Effector memory CD8-positive, alpha-beta T cell (primary cell): ENCODE measurements around the gene PPP5C.
"Not testable (repeated sequence)": the region's sequence is repeated elsewhere in the genome, so short reads cannot be mapped to it uniquely, and the experiment has no call there.

Experiments used
- ATAC-seq: fragments of 150-1000 bp; cut with Tn5 transposase; replicated peaks from 2 replicates; pipeline ENCODE4 v1.10.0; 2021; ENCODE audit warnings: mild to moderate bottlenecking, moderate library complexity
- DNase-seq, 3 experiments: peaks; one replicate each; pipeline ENCODE4 v3.0.0; 2021
- H3K27ac Mint-ChIP-seq, 2 donors: one replicate each; pipeline ENCODE4 v1.8.0; 2022; ENCODE audit warnings: mild to moderate bottlenecking in 2 of 2, mixed read lengths in 2 of 2, moderate library complexity in 2 of 2
- H3K27me3 Mint-ChIP-seq, 2 donors: one replicate each; pipeline ENCODE4 v1.8.0; 2022; ENCODE audit warnings: mixed read lengths in 2 of 2
- H3K36me3 Mint-ChIP-seq: one replicate; pipeline ENCODE4 v1.8.0; 2022; ENCODE audit warnings: mild to moderate bottlenecking, moderate library complexity, mixed read lengths; ENCODE audit not compliant: insufficient read depth
- H3K4me1 Mint-ChIP-seq, 2 donors: one replicate each; pipeline ENCODE4 v1.8.0; 2022; ENCODE audit warnings: low read depth in 2 of 2, mixed read lengths in 2 of 2
- H3K4me3 Mint-ChIP-seq, 2 donors: one replicate each; pipeline ENCODE4 v1.8.0; 2022; ENCODE audit warnings: mild to moderate bottlenecking in 2 of 2, mixed read lengths in 2 of 2, moderate library complexity in 2 of 2
- H3K9me3 Mint-ChIP-seq, 2 donors: one replicate each; pipeline ENCODE4 v1.8.0; 2022; ENCODE audit warnings: mixed read lengths in 2 of 2

The PPP5C gene

GRCh38 chr19:46415804-46416709 lies 69.2 kb downstream of the PPP5C start:
- not testable (repeated sequence) for DNase-seq, H3K36me3 Mint-ChIP-seq, H3K4me3 Mint-ChIP-seq, H3K4me1 Mint-ChIP-seq, H3K9me3 Mint-ChIP-seq, H3K27ac Mint-ChIP-seq
- peak; percentile 27 for ATAC-seq
- peaks cover 44 to 92% of the 10 kb centered on the region in 2 donors for H3K27me3 Mint-ChIP-seq

DNA sequence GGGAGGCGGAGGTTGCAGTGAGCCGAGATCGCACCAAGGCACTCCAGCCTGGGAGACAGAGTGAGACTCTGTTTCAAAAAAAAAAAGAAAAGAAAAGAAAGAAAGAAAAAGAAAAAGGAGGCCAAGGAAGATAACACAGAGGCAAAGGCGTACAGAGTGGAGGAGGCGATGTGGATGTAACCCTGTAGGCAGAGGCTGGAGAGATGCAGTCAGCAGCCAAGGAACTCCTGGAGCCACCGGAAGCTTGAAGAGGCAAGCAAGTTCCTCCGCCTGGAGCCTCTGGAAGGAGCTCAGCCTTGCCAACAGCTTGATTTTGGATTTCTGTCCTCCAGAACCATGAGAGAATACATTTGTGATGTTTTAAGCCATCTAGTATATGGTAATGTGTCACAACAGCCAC lies 73.2 kb downstream of the PPP5C start:
- Mint-ChIP-seq H3K27me3 (peaks cover 41 to 85% of the 10 kb centered on the region in 2 donors), H3K4me1 (peaks cover 4% of the 10 kb centered on the region in 2 donors)

GRCh38 chr19:46422344-46422743 lies 75.5 kb downstream of the PPP5C start:
- peaks cover 12 to 13% of the 10 kb centered on the region in 2 donors for H3K4me1 Mint-ChIP-seq
- no peaks in the 10 kb centered on the region for H3K9me3 Mint-ChIP-seq
- DNase-seq (no peak), ATAC-seq (no peak)
- no peak overlapping the region for H3K4me3 Mint-ChIP-seq
- peaks cover 46 to 86% of the 10 kb centered on the region in 2 donors for H3K27me3 Mint-ChIP-seq
- H3K36me3 Mint-ChIP-seq, result peaks cover 6% of the 10 kb centered on the region
- no peak overlapping the region for H3K27ac Mint-ChIP-seq

More for the DNA sequence above, 73.2 kb downstream of the PPP5C start:
- no peaks in the 10 kb centered on the region for H3K9me3 Mint-ChIP-seq
- no peaks in the 10 kb centered on the region for H3K36me3 Mint-ChIP-seq
- H3K27ac Mint-ChIP-seq, result no peak overlapping the region
- no peak for DNase-seq
- no peak for ATAC-seq
- no peak overlapping the region for H3K4me3 Mint-ChIP-seq

- ATAC-seq (no peak), DNase-seq (no peak)
- Mint-ChIP-seq H3K36me3 (peaks cover 6% of the 10 kb centered on the region), H3K27me3 (peaks cover 54 to 91% of the 10 kb centered on the region in 2 donors), H3K4me1 (peaks cover 14 to 21% of the 10 kb centered on the region in 2 donors), H3K9me3 (no peaks in the 10 kb centered on the region), H3K27ac (no peak overlapping the region), H3K4me3 (no peak overlapping the region)
Measured at GRCh38 chr19:46423188-46423587, 76.3 kb downstream of the PPP5C start.

GRCh38 chr19:46426035-46426505 lies 79.2 kb downstream of the PPP5C start:
- Mint-ChIP-seq H3K4me3 (peak overlapping the region; percentile 43 to 44), H3K27ac (no peak overlapping the region)
- ATAC-seq, result no peak

GRCh38 chr19:46426506-46427162 lies 79.7 kb downstream of the PPP5C start:
- peak overlapping the region; percentile 43 to 44 for H3K4me3 Mint-ChIP-seq
- H3K27me3 Mint-ChIP-seq, result peaks cover 76 to 96% of the 10 kb centered on the region in 2 donors
- DNase-seq, result no peak
- no peaks in the 10 kb centered on the region for H3K9me3 Mint-ChIP-seq
- ATAC-seq, result peak; percentile 41
- peaks cover 24 to 31% of the 10 kb centered on the region in 2 donors for H3K4me1 Mint-ChIP-seq
- no peak overlapping the region for H3K27ac Mint-ChIP-seq
- peaks cover 16% of the 10 kb centered on the region for H3K36me3 Mint-ChIP-seq

More at GRCh38 chr19:46426035-46426505, 79.2 kb downstream of the PPP5C start:
- no peak for DNase-seq
- Mint-ChIP-seq H3K4me1 (peaks cover 24 to 31% of the 10 kb centered on the region in 2 donors), H3K9me3 (no peaks in the 10 kb centered on the region), H3K36me3 (peaks cover 16% of the 10 kb centered on the region), H3K27me3 (peaks cover 71 to 94% of the 10 kb centered on the region in 2 donors)

GRCh38 chr19:46427518-46428045 lies 80.7 kb downstream of the PPP5C start:
- Mint-ChIP-seq H3K27me3 (peaks cover 73 to 96% of the 10 kb centered on the region in 2 donors), H3K4me1 (peaks cover 24 to 31% of the 10 kb centered on the region in 2 donors), H3K27ac (no peak overlapping the region), H3K36me3 (peaks cover 16% of the 10 kb centered on the region), H3K4me3 (peak overlapping the region; percentile 35 to 81), H3K9me3 (no peaks in the 10 kb centered on the region)
- ATAC-seq (no peak), DNase-seq (no peak)

DNA sequence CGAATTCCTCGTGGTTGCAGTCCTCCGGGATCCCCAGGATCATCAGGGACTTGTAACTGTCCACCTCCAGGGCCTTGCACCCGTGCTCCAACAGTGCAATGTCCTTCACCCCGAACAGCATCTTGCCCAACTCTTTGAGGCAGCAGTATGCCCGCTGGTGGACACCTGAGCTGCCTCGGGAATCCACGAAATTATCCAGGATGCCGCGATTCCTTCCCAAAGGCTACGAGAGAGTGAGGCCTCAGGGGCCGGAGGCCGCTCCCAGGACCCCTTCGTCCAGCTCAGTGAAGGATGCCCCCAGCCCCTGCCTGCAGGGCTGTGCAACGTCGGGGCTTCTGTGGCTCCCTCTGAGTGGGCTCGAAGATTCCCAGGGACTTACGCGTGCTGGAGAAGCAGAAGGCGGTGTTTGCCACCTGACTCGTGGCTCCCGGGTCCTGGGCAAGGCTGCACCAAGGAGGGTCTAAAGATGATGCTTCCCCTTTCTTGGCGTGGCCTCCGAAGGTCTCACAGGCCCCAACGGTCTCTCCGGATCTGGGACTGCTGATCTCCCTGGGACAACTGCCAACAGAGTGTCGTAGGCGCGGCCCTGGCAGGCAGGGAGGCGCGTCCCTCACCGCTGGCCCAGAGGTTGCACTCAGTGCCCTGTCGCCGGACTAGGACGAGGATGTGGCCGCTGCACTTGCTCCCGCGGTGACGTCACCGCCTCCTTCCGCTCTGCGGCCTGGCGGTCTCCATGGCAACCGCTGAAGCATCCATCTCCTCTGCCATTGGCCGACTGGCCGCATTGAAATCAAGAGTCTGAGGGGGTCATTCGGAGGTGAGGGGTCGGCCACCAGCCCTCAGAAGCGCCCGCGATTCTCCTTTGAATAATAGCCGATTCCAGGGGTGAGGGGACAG lies 81.6 kb downstream of the PPP5C start, which contains the start of gene PNMA8C:
Gene PNMA8C (minus strand): TSS at position 698 of the 897 bp plus-strand sequence. CDS start 577 bp downstream, at position 121.
- Mint-ChIP-seq H3K4me1 (peaks cover 24 to 31% of the 10 kb centered on the region in 2 donors), H3K9me3 (no peaks in the 10 kb centered on the region), H3K27ac (peak within 1 kb of the TSS; percentile 75 to 90), H3K27me3 (peaks cover 66 to 90% of the 10 kb centered on the region in 2 donors), H3K36me3 (peaks cover 16% of the 10 kb centered on the region), H3K4me3 (peak within 1 kb of the TSS; percentile 79 to 81)
- ATAC-seq, result peak; percentile 83
- peak; percentile 36 to 44 (median 42) for DNase-seq

DNA sequence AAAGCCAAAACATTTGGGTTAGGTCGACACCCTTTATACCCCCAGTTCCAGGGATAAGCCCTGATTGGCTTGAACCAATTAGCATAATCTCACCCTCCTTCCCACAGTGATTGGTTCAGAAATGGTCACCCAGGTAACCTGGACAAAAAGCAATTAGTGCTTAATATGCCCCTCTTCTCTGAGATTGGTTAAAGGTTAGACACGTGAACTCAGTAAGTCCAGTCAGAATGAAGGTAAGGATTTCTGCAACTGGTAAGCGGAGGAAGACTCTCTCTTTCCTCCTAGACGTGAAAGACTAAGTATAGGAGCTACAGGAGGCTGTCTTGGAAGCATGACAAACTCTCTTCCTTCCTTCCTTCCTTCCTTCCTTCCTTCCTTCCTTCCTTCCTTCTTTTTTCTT lies 83.1 kb downstream of the PPP5C start:
- Mint-ChIP-seq H3K4me3 (peak overlapping the region in 1 of 2 donors; percentile 79), H3K36me3 (peaks cover 16% of the 10 kb centered on the region), H3K4me1 (peaks cover 24 to 31% of the 10 kb centered on the region in 2 donors), H3K9me3 (no peaks in the 10 kb centered on the region), H3K27me3 (peaks cover 71 to 92% of the 10 kb centered on the region in 2 donors), H3K27ac (no peak overlapping the region)
- ATAC-seq (no peak), DNase-seq (no peak)

- ATAC-seq (no peak), DNase-seq (no peak)
- Mint-ChIP-seq H3K4me3 (no peak overlapping the region), H3K4me1 (peaks cover 17 to 24% of the 10 kb centered on the region in 2 donors), H3K9me3 (no peaks in the 10 kb centered on the region), H3K27ac (no peak overlapping the region), H3K27me3 (peaks cover 64 to 79% of the 10 kb centered on the region in 2 donors), H3K36me3 (peaks cover 12% of the 10 kb centered on the region)
Measured at GRCh38 chr19:46431824-46432223, 84.9 kb downstream of the PPP5C start.

DNA sequence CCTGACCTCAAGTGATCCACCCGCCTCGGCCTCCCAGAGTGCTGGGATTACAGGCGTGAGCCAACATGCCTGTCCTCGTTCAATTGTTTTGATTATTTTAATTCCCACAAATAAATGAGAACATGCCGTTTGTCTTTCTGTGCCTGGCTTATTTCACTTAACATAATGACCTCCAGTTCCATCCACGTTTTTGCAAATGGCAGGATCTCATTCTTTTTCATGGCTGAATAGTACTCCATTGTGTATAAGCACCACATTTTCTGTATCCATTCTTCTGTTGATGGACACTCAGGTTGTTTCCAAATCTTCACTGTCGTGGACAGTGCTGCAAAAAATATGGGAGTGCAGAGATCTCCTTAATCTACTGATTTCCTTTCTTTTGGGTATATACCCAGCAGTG lies 86.6 kb downstream of the PPP5C start:
- ATAC-seq, DNase-seq, H3K27ac Mint-ChIP-seq, H3K9me3 Mint-ChIP-seq, H3K4me1 Mint-ChIP-seq, H3K36me3 Mint-ChIP-seq, H3K4me3 Mint-ChIP-seq: not testable (repeated sequence)
- H3K27me3 Mint-ChIP-seq, result peaks cover 59 to 75% of the 10 kb centered on the region in 2 donors

DNA sequence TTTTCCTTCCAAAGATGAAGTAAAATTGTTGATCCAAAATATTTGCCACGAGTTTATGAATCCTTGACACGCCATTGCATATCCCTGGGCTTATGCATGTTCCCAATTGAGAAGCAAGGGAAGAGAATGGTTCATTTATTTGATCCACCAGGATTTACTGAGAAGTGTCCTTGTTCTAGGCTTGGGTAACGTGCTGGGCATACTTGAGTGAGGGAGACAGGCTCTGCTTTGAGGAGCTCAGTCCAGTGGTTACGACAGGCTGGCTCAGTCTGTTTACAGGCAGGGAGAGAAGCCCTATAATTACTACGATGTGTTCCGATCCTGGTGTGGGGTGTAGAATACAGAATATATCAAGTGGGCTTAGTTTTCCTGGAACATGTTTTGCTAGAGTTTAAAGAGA lies 88.1 kb downstream of the PPP5C start:
- no peaks in the 10 kb centered on the region for H3K9me3 Mint-ChIP-seq
- no peak for DNase-seq

More for the DNA sequence above, 88.1 kb downstream of the PPP5C start:
- ATAC-seq, result no peak
- Mint-ChIP-seq H3K27ac (no peak overlapping the region), H3K4me1 (no peaks in the 10 kb centered on the region), H3K27me3 (peaks cover 47 to 60% of the 10 kb centered on the region in 2 donors), H3K4me3 (no peak overlapping the region), H3K36me3 (peaks cover 3% of the 10 kb centered on the region)
